ENCODE data around the gene COX10.

- TF ChIP-seq POLR2A (IDR thresholded peaks at IDR 0.05) (no peak), CTCF (IDR thresholded peaks at IDR 0.05) (no peak), EP300 (IDR thresholded peaks at IDR 0.05) (no peak)
These were observed 28.9 kb downstream of the COX10 start for GRCh38 chr17:14098246-14098645.
